ENCODE results near the gene PGM1.

Gene PGM1

GRCh38 chr1:63636192-63637105 lies 43.2 kb downstream of the PGM1 start:
- TF ChIP-seq CTCF (IDR thresholded peaks at IDR 0.05; ENCODE audit: insufficient read depth, low read depth, low read length, missing control alignments) = no peak
- DNase-seq (ENCODE audit: low read depth) = no peak
- H3K4me3 ChIP-seq (ENCODE audit: low read length) = no peak overlapping the region

- TF ChIP-seq CTCF (IDR thresholded peaks at IDR 0.05; ENCODE audit: insufficient read depth, low read depth, low read length, missing control alignments) = no peak
- no peak for DNase-seq (ENCODE audit: low read depth)
- H3K4me3 ChIP-seq (ENCODE audit: low read length) = no peak overlapping the region
These were observed 45.3 kb downstream of the PGM1 start for GRCh38 chr1:63638471-63638870.

GRCh38 chr1:63638875-63639274 lies 45.7 kb downstream of the PGM1 start:
- TF ChIP-seq CTCF (IDR thresholded peaks at IDR 0.05; ENCODE audit: insufficient read depth, low read depth, low read length, missing control alignments) = no peak
- DNase-seq (ENCODE audit: low read depth) = no peak
- H3K4me3 ChIP-seq (ENCODE audit: low read length) = no peak overlapping the region

- TF ChIP-seq CTCF (IDR thresholded peaks at IDR 0.05; ENCODE audit: insufficient read depth, low read depth, low read length, missing control alignments) = no peak
- no peak for DNase-seq (ENCODE audit: low read depth)
- no peak overlapping the region for H3K4me3 ChIP-seq (ENCODE audit: low read length)
These were observed 47.7 kb downstream of the PGM1 start for GRCh38 chr1:63640633-63641567.

- no peak for TF ChIP-seq CTCF (IDR thresholded peaks at IDR 0.05; ENCODE audit: insufficient read depth, low read depth, low read length, missing control alignments)
- no peak for DNase-seq (ENCODE audit: low read depth)
- H3K4me3 ChIP-seq (ENCODE audit: low read length) = no peak overlapping the region
These were observed 48.4 kb downstream of the PGM1 start for GRCh38 chr1:63641615-63642014.

- no peak for TF ChIP-seq CTCF (IDR thresholded peaks at IDR 0.05; ENCODE audit: insufficient read depth, low read depth, low read length, missing control alignments)
- no peak overlapping the region for H3K4me3 ChIP-seq (ENCODE audit: low read length)
- DNase-seq (ENCODE audit: low read depth) = no peak
These were observed 49.7 kb downstream of the PGM1 start for GRCh38 chr1:63642901-63643300.
